Ascending aorta (tissue), 2 donors: ENCODE results near the gene ATF2. TPM values are rescaled to one million over a fixed set of nuclear protein-coding genes. Genes with fewer than 3 reads are reported as not detected.

Source experiments
- DNase-seq, 2 donors: peaks; one replicate each; pipeline ENCODE4 v3.0.0-alpha.2; 2019; ENCODE audit warnings: low spot score in 2 of 2
- H3K27ac ChIP-seq, 2 donors: fragments of 200-600 bp; sonication (generic); one replicate each; pipeline ENCODE4 v1.5.1; 2016 to 2017; ENCODE audit warnings: mild to moderate bottlenecking in 1 of 2
- H3K27me3 ChIP-seq: fragments of 200-600 bp; sonication (generic); one replicate; pipeline ENCODE4 v1.5.1; 2017
- H3K36me3 ChIP-seq, 2 donors: fragments of 200-600 bp; sonication (generic); one replicate each; pipeline ENCODE4 v1.5.1; 2016
- H3K4me1 ChIP-seq, 2 donors: fragments of 200-600 bp; sonication (generic); one replicate each; pipeline ENCODE4 v1.5.1; 2016 to 2017; ENCODE audit warnings: mild to moderate bottlenecking in 1 of 2
- H3K4me3 ChIP-seq, 2 donors: fragments of 200-600 bp; sonication (generic); one replicate each; pipeline ENCODE4 v1.5.1; 2016 to 2017; ENCODE audit warnings: mild to moderate bottlenecking in 1 of 2
- H3K9me3 ChIP-seq, 2 donors: fragments of 200-600 bp; sonication (generic); one replicate each; pipeline ENCODE4 v1.5.1; 2016
- intact Hi-C: fragments of 100-400 bp; cut with DNase I; formaldehyde crosslinking; loops from one replicate; pipeline ENCODE4 v1.15.1; 2023
- total RNA-seq: library from RNA; depleted of rRNA; stranded (reverse); fragments of >200 nt; gene quantifications from one replicate; pipeline ENCODE4 v1.1.0, GENCODE V29; 2016
- TF ChIP-seq, protein P1 (sequence below), 3 experiments: fragments of 200-600 bp in 2 of 3; fragments of 450-650 bp in 1 of 3; sonication (generic) in 2 of 3; IDR thresholded peaks; one replicate each; pipeline ENCODE4 v1.5.1; 2016 to 2019; ENCODE audit warnings: antibody characterized with exemption in 3 of 3, mild to moderate bottlenecking in 1 of 3, moderate library complexity in 1 of 3

The ATF2 gene
- total RNA-seq, 1 donor from 2014 or later: 84.8 TPM

DNA sequence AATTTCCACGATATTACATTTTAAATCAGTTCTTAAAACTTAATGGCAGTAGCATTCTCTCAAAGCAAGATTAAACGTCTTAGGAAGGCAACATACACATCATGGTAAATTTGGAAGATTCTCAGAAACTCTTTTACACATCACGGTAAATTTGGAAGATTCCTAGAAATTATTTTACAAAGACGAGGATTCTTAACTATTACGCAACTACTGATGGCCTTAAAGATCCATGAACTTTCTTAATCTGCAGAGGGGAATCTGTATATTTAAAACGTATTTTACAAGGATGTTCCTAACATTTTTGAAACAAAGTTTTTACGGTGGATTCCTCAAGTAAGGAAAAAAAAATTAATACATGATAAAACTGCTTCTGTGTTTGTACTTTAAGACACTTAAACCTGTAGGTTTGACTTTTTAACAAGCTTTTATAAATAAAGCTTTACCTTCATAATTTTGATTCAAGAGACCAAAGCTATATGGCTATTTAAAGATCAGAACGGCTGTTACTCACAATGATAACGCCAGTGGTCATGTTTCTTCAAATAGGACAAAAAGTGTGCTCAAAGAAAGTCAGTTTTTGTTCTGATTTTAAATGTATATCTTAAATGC is 1.7 kb downstream of the ATF2 start:
- Histone ChIP-seq H3K4me3 (peak overlapping the region; percentile 81 to 83), H3K36me3 (no peaks in the 10 kb centered on the region), H3K27ac (peak overlapping the region; percentile 95 to 96), H3K9me3 (no peaks in the 10 kb centered on the region), H3K27me3 (no peaks in the 10 kb centered on the region), H3K4me1 (peaks cover 0 to 3% of the 10 kb centered on the region in 2 donors)
- DNase-seq: no peak
- TF ChIP-seq, protein P1, sequence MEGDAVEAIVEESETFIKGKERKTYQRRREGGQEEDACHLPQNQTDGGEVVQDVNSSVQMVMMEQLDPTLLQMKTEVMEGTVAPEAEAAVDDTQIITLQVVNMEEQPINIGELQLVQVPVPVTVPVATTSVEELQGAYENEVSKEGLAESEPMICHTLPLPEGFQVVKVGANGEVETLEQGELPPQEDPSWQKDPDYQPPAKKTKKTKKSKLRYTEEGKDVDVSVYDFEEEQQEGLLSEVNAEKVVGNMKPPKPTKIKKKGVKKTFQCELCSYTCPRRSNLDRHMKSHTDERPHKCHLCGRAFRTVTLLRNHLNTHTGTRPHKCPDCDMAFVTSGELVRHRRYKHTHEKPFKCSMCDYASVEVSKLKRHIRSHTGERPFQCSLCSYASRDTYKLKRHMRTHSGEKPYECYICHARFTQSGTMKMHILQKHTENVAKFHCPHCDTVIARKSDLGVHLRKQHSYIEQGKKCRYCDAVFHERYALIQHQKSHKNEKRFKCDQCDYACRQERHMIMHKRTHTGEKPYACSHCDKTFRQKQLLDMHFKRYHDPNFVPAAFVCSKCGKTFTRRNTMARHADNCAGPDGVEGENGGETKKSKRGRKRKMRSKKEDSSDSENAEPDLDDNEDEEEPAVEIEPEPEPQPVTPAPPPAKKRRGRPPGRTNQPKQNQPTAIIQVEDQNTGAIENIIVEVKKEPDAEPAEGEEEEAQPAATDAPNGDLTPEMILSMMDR (IDR thresholded peaks at IDR 0.05): no peak
- intact Hi-C loops: loop anchor here (10.0 kb wide), 2 partner anchors 162 to 708 kb away; partner anchors contain the start of gene CHN1

DNA sequence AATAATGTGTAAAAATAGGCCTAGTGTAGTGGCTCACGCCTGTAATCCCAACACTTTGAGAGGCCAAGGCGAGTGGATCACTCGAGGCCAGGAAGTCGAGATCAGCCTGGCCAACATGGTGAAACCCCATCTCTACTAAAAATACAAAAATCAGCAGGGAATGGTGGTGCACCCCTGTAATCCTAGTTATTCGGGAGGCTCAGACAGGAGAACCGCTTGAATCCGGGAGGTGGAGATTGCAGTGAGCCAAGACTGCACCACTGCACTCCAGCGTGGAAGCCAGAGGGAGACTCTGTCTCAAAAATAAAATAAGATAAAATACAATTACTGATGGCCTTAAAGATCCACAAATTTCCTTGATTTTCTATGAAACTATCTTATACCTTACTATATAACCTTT is 3.8 kb downstream of the ATF2 start:
- Histone ChIP-seq H3K27me3 (no peaks in the 10 kb centered on the region), H3K4me3 (no peak overlapping the region), H3K27ac (no peak overlapping the region), H3K36me3 (no peaks in the 10 kb centered on the region), H3K9me3 (no peaks in the 10 kb centered on the region), H3K4me1 (peaks cover 0 to 3% of the 10 kb centered on the region in 2 donors)
- intact Hi-C loops: loop anchor here (10.0 kb wide), 2 partner anchors 159 to 711 kb away; partner anchors contain the start of gene CHN1
- DNase-seq: no peak
- TF ChIP-seq, protein P1 (IDR thresholded peaks at IDR 0.05): no peak

- Histone ChIP-seq H3K4me3 (no peak overlapping the region), H3K9me3 (no peaks in the 10 kb centered on the region), H3K27ac (no peak overlapping the region), H3K27me3 (no peaks in the 10 kb centered on the region), H3K4me1 (no peaks in the 10 kb centered on the region), H3K36me3 (no peaks in the 10 kb centered on the region)
- DNase-seq: no peak
- intact Hi-C loops: no loop called here
- TF ChIP-seq, protein P1 (IDR thresholded peaks at IDR 0.05): no peak
Measured at GRCh38 chr2:175158894-175159293, 9.1 kb downstream of the ATF2 start.

GRCh38 chr2:175156534-175156933 is 11.5 kb downstream of the ATF2 start:
- intact Hi-C loops: no loop called here
- H3K4me1 ChIP-seq: peaks cover 0 to 3% of the 10 kb centered on the region in 2 donors
- DNase-seq: no peak

DNA sequence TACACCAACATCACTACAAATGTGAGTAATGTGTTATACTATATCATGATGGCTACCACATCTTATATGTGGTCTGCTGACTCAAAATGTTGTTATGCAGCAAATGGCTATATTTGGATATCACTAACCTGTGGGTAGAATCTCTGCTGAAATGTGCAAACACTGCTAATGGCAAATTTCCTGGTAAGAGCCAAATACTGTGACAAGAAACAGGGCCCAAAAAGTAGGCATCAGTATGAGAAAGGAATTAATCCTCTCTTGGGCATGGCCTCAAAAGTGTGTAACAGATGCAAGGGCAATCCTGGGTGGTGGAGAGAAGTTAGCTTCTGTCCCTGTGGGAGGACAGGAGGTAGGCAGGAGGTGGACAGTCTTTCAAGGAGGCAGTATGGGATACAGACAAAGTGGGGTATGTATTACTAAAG is 13.3 kb downstream of the ATF2 start:
- intact Hi-C loops: no loop called here
- peaks cover 0 to 3% of the 10 kb centered on the region in 2 donors for H3K4me1 ChIP-seq
- H3K4me3 ChIP-seq: no peak overlapping the region
- H3K27ac ChIP-seq: no peak overlapping the region
- no peak for DNase-seq
- H3K9me3 ChIP-seq: no peaks in the 10 kb centered on the region
- no peaks in the 10 kb centered on the region for H3K27me3 ChIP-seq
- TF ChIP-seq, protein P1 (IDR thresholded peaks at IDR 0.05): no peak
- no peaks in the 10 kb centered on the region for H3K36me3 ChIP-seq

More at GRCh38 chr2:175156534-175156933, 11.5 kb downstream of the ATF2 start:
- H3K4me3 ChIP-seq: no peak overlapping the region
- H3K36me3 ChIP-seq: no peaks in the 10 kb centered on the region
- no peak overlapping the region for H3K27ac ChIP-seq
- H3K27me3 ChIP-seq: no peaks in the 10 kb centered on the region
- H3K9me3 ChIP-seq: no peaks in the 10 kb centered on the region
- TF ChIP-seq, protein P1 (IDR thresholded peaks at IDR 0.05): no peak
